Adrenal gland (tissue), 5 donors: ENCODE measurements around the gene HNRNPLL.

Source experiments
- CTCF ChIP-seq, 6 experiments: fragments of 450-650 bp in 4 of 6; fragments of 200-600 bp in 2 of 6; sonication (generic) in 1 of 6; IDR thresholded peaks; 1 replicate in 5 of 6; 2 replicates in 1 of 6; pipeline versions ENCODE4 v1.5.1 to v1.8.0; 2016 to 2021; ENCODE audit warnings: antibody characterized with exemption in 6 of 6, mild to moderate bottlenecking in 2 of 6, moderate library complexity in 1 of 6
- POLR2A ChIP-seq, 2 donors: fragments of 450-650 bp; IDR thresholded peaks; one replicate each; pipeline ENCODE4 v1.6.1; 2017; ENCODE audit warnings: antibody characterized with exemption in 2 of 2, mild to moderate bottlenecking in 2 of 2, moderate library complexity in 1 of 2
- donor health status: DM: no; HTN: no; CAD: no.

- no peak for TF ChIP-seq CTCF (IDR thresholded peaks at IDR 0.05)
- TF ChIP-seq POLR2A (IDR thresholded peaks at IDR 0.05): no peak
These were observed 4.3 kb downstream of the HNRNPLL start for GRCh38 chr2:38598200-38598990.
